Measurements from ENCODE around the gene TMC5.

GRCh38 chr16:19380328-19380727, 37.4 kb upstream of the TMC5 start:
- TF ChIP-seq POLR2AphosphoS5 (IDR thresholded peaks at IDR 0.05) (no peak), MXI1 (conservative IDR thresholded peaks at IDR 0.05; ENCODE audit: poor library complexity, severe bottlenecking) (no peak), EZH2 (IDR thresholded peaks at IDR 0.05; ENCODE audit: borderline replicate concordance, insufficient read depth, low read length, poor library complexity, severe bottlenecking) (no peak)
- TF ChIP-seq, protein P1, sequence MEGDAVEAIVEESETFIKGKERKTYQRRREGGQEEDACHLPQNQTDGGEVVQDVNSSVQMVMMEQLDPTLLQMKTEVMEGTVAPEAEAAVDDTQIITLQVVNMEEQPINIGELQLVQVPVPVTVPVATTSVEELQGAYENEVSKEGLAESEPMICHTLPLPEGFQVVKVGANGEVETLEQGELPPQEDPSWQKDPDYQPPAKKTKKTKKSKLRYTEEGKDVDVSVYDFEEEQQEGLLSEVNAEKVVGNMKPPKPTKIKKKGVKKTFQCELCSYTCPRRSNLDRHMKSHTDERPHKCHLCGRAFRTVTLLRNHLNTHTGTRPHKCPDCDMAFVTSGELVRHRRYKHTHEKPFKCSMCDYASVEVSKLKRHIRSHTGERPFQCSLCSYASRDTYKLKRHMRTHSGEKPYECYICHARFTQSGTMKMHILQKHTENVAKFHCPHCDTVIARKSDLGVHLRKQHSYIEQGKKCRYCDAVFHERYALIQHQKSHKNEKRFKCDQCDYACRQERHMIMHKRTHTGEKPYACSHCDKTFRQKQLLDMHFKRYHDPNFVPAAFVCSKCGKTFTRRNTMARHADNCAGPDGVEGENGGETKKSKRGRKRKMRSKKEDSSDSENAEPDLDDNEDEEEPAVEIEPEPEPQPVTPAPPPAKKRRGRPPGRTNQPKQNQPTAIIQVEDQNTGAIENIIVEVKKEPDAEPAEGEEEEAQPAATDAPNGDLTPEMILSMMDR (IDR thresholded peaks at IDR 0.05; ENCODE audit: poor library complexity, severe bottlenecking) = no peak
